OCI-LY7 (cell line): Measurements from ENCODE around the gene KREMEN2.

ENCODE experiments used
- CTCF ChIP-seq: fragments of 200-600 bp; sonication (generic); conservative IDR thresholded peaks from 2 replicates; pipeline ENCODE4 v1.5.1; 2014; ENCODE audit warnings: mild to moderate bottlenecking, antibody characterized with exemption, low read length, moderate library complexity, mixed read lengths
- EZH2phosphoT487 ChIP-seq: fragments of 200-600 bp; sonication (generic); IDR thresholded peaks from 2 replicates; pipeline ENCODE4 v1.6.1; 2018; ENCODE audit warnings: low read depth, borderline replicate concordance, mild to moderate bottlenecking, mixed run types, antibody characterized with exemption, low read length, moderate library complexity, mixed read lengths

DNA sequence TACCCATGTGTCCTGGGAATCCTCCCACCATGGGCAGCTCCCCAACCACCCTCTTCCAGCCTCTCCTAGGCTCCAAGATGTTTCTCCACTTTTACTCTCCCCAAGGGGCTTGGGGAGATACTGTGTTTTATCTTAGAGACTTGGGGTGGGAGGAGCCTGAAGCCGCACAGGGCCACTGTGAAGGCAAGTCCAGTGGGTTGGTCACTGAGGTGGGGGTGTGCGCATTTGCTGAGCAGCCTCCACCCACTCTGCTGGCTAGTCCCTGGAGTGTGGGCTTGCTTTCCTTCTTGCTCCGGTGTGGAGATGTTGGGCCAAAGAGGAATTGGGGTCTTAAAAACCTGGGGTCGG lies 44.6 kb downstream of the KREMEN2 start:
- no peak for TF ChIP-seq CTCF
- TF ChIP-seq EZH2phosphoT487, result no peak
